SK-N-SH (cell line): ENCODE measurements around the gene TTC28. TPM values are rescaled to one million over a fixed set of nuclear protein-coding genes. Genes with fewer than 3 reads are reported as not detected.

ENCODE experiments used
- CTCF ChIA-PET: fragments of 300-600, 350-600 bp; formaldehyde crosslinking; extraction: SDS; loops from one replicate; lab custom pipeline; 2021; lab: Yijun Ruan, JAX
- POLR2A ChIA-PET: fragments of 350-600 bp; sonication (Branson Sonifier 250); formaldehyde crosslinking; extraction: SDS; loops from one replicate; lab custom pipeline; 2020; ENCODE audit warnings: antibody characterized with exemption, inconsistent platforms; lab: Yijun Ruan, JAX
- DNase-seq: peaks from one replicate; pipeline ENCODE4 v3.0.0; 2012
- H2AFZ ChIP-seq: fragments of 200-600 bp; sonication (generic); 2 replicates; pipeline ENCODE4 v1.8.1; 2016; ENCODE audit warnings: antibody characterized with exemption, mild to moderate bottlenecking, low read depth
- H3F3A ChIP-seq: fragments of 200-600 bp; sonication (generic); replicated peaks from 2 replicates; pipeline ENCODE3; 2016; ENCODE audit warnings: antibody characterized with exemption, mild to moderate bottlenecking; ENCODE audit not compliant: insufficient read depth
- H3K27ac ChIP-seq, 2 experiments: fragments of 200-500 bp in 1 of 2; fragments of 200-600 bp in 1 of 2; sonication (Bioruptor generic) in 1 of 2; sonication (generic), shearing (Covaris generic) in 1 of 2; 2 replicates each; pipeline versions ENCODE4 v1.5.1 to v1.6.1; 2014 to 2016; ENCODE audit warnings: low read depth in 2 of 2, inconsistent platforms in 1 of 2, low read length in 1 of 2, mild to moderate bottlenecking in 1 of 2, mixed read lengths in 1 of 2
- H3K27me3 ChIP-seq: fragments of 200-600 bp; sonication (generic), shearing (Covaris generic); 2 replicates; pipeline ENCODE4 v1.6.1; 2016; ENCODE audit warnings: mixed run types; ENCODE audit not compliant: insufficient read depth
- H3K36me3 ChIP-seq, 2 experiments: fragments of 200-500 bp in 1 of 2; fragments of 200-600 bp in 1 of 2; sonication (Bioruptor generic) in 1 of 2; sonication (generic) in 1 of 2; replicated peaks in 1 of 2; 2 replicates each; pipeline versions ENCODE3 to v1.5.1; 2014 to 2016; ENCODE audit warnings: low read length in 1 of 2, mild to moderate bottlenecking in 1 of 2; ENCODE audit not compliant: insufficient read depth in 2 of 2, control insufficient read depth in 1 of 2
- H3K4me1 ChIP-seq, 2 experiments: fragments of 200-500 bp in 1 of 2; fragments of 200-600 bp in 1 of 2; sonication (Bioruptor generic) in 1 of 2; sonication (generic), shearing (Covaris generic) in 1 of 2; 2 replicates each; pipeline versions ENCODE4 v1.5.1 to v1.6.1; 2014 to 2016; ENCODE audit warnings: low read depth in 1 of 2, low read length in 1 of 2, mixed run types in 1 of 2; ENCODE audit not compliant: insufficient read depth in 2 of 2, control insufficient read depth in 1 of 2
- H3K4me2 ChIP-seq: fragments of 200-600 bp; sonication (generic), shearing (Covaris generic); 2 replicates; pipeline ENCODE4 v1.6.1; 2017; ENCODE audit warnings: mixed run types
- H3K4me3 ChIP-seq, 2 experiments: fragments of 200-500 bp in 1 of 2; fragments of 200-600 bp in 1 of 2; sonication (Bioruptor generic) in 1 of 2; sonication (generic), shearing (Covaris generic) in 1 of 2; 2 replicates each; pipeline versions ENCODE4 v1.5.1 to v1.8.1; 2014 to 2016; ENCODE audit warnings: low read depth in 2 of 2, inconsistent platforms in 1 of 2, low read length in 1 of 2, mild to moderate bottlenecking in 1 of 2, mixed read lengths in 1 of 2, moderate library complexity in 1 of 2
- H3K79me2 ChIP-seq: fragments of 200-600 bp; sonication (generic); 2 replicates; pipeline ENCODE4 v1.8.1; 2017; ENCODE audit warnings: mild to moderate bottlenecking; ENCODE audit not compliant: insufficient read depth
- H3K9ac ChIP-seq: fragments of 200-600 bp; sonication (generic); 2 replicates; pipeline ENCODE4 v1.6.1; 2017; ENCODE audit warnings: mixed run types
- H3K9me2 ChIP-seq: fragments of 200-600 bp; sonication (generic); 2 replicates; pipeline ENCODE4 v1.6.1; 2017; ENCODE audit warnings: mixed run types
- H3K9me3 ChIP-seq: fragments of 200-600 bp; sonication (generic); 2 replicates; pipeline ENCODE4 v1.6.1; 2017; ENCODE audit warnings: mixed run types, mild to moderate bottlenecking, moderate library complexity
- H4K20me1 ChIP-seq: fragments of 200-600 bp; sonication (generic); 2 replicates; pipeline ENCODE4 v1.6.1; 2017; ENCODE audit warnings: mild to moderate bottlenecking, mixed run types; ENCODE audit not compliant: insufficient read depth
- CTCF ChIP-seq: fragments of 200-600 bp; sonication (generic); IDR thresholded peaks from 2 replicates; pipeline ENCODE4 v1.6.1; 2017; ENCODE audit warnings: antibody characterized with exemption, mild to moderate bottlenecking, moderate library complexity
- EP300 ChIP-seq, 2 experiments: IDR thresholded peaks; 2 replicates each; pipeline versions ENCODE4 v1.4.0 to v1.6.1; 2012; ENCODE audit warnings: borderline replicate concordance in 1 of 2, low read depth in 1 of 2, low read length in 1 of 2
- EZH2phosphoT487 ChIP-seq: fragments of 200-600 bp; sonication (generic); IDR thresholded peaks from 2 replicates; pipeline ENCODE4 v1.6.1; 2017; ENCODE audit warnings: low read depth, mixed run types, mild to moderate bottlenecking, antibody characterized with exemption, moderate library complexity, borderline replicate concordance
- FOSL2 ChIP-seq: IDR thresholded peaks from 2 replicates; pipeline ENCODE4 v1.4.0; 2012; ENCODE audit warnings: low read depth, mild to moderate bottlenecking, moderate library complexity, borderline replicate concordance
- FOXJ3 ChIP-seq: sonication (generic); formaldehyde crosslinking; IDR thresholded peaks from 2 replicates; pipeline ENCODE4 v1.5.1; 2020; ENCODE audit warnings: mild to moderate bottlenecking, missing genetic modification reagents
- GATA2 ChIP-seq: sonication (generic); formaldehyde crosslinking; IDR thresholded peaks from 2 replicates; pipeline ENCODE4 v1.5.0; 2020; ENCODE audit warnings: mild to moderate bottlenecking, missing genetic modification reagents
- JUND ChIP-seq: IDR thresholded peaks from 2 replicates; pipeline ENCODE4 v1.4.0; 2012
- MAX ChIP-seq: IDR thresholded peaks from 2 replicates; pipeline ENCODE4 v1.4.0; 2012; ENCODE audit warnings: low read depth
- MEF2A ChIP-seq: IDR thresholded peaks from 2 replicates; pipeline ENCODE4 v1.4.0; 2012; ENCODE audit warnings: low read depth, borderline replicate concordance
- RAD21 ChIP-seq: IDR thresholded peaks from 2 replicates; pipeline ENCODE4 v1.6.1; 2012; ENCODE audit warnings: mild to moderate bottlenecking, low read length
- RCOR1 ChIP-seq: fragments of 150-350 bp; IDR thresholded peaks from 2 replicates; pipeline ENCODE4 v1.6.1; 2017; ENCODE audit warnings: antibody characterized with exemption, low read length
- RFX5 ChIP-seq: IDR thresholded peaks from 2 replicates; pipeline ENCODE4 v1.6.1; 2012; ENCODE audit warnings: mild to moderate bottlenecking, improper control_type of control experiment, low read length
- SIN3A ChIP-seq: IDR thresholded peaks from 2 replicates; pipeline ENCODE4 v1.6.1; 2012; ENCODE audit warnings: low read depth, mild to moderate bottlenecking, low read length, moderate library complexity, borderline replicate concordance
- SMC3 ChIP-seq: IDR thresholded peaks from 2 replicates; pipeline ENCODE4 v1.6.1; 2012; ENCODE audit warnings: low read depth, low read length, improper control_type of control experiment
- YY1 ChIP-seq: IDR thresholded peaks from 2 replicates; pipeline ENCODE4 v1.4.0; 2012; ENCODE audit warnings: low read depth, mild to moderate bottlenecking
- WGBS: methylation state at CpG from one replicate; pipeline ENCODE4 v1.1.6; 2017; ENCODE audit warnings: low lambda C conversion rate; 5-methylcytosine and 5-hydroxymethylcytosine counted together
- polyA plus RNA-seq, 3 experiments: library from polyadenylated mRNA; depleted of rRNA; stranded (reverse); fragments of >200 nt; gene quantifications; 2 replicates each; pipeline ENCODE4 v1.2.3, GENCODE V29; 2012
- TF ChIP-seq, protein P1 (sequence below): fragments of 150-350 bp; IDR thresholded peaks from 2 replicates; pipeline ENCODE4 v1.6.1; 2016; ENCODE audit warnings: mild to moderate bottlenecking, low read depth, low read length
- TF ChIP-seq, protein P2 (sequence below): IDR thresholded peaks from 2 replicates; pipeline ENCODE4 v1.4.0; 2012; ENCODE audit warnings: low read depth, borderline replicate concordance

TTC28 gene
- polyA plus RNA-seq, 1 of the 3 experiments (the other 2 are of a cell fraction): 5.9 TPM

DNA sequence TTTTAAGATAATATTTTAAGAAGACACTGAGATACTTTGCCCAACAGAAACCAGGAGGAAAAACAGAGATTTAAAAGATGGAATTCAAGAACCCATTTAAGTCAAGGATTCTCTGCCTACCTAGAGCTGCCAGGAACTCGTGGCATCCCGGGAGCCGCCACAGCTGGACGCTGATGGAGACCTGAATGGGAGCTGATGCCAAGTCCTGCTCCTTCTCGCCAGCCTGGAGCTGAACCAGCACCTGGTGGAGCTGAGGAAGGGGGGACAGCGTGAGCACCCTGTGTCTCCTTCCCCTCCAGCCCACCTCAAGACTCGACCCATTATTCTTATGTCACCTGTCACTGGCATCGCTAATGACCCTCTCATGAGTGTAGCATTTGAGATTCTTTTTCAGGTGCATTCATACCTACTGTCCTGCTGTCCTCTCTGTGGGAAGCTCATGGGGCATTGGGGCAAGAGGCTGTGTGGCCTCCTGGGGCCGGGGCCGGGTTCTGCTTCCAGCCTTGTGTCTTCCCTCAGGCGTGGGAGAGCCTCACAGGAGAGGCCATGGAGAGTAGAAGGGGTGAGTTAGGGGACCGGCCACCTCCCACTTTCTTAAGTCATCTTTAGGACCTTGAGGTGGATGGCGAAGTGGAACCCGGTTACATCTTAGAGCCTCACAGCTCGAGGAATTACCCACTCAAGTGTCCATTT is 689.7 kb downstream of the TTC28 start:
- Histone ChIP-seq H2AFZ (no peak overlapping the region), H3K9me2 (no peaks in the 10 kb centered on the region), H3K9me3 (no peaks in the 10 kb centered on the region), H3K36me3 (peaks cover 3 to 20% of the 10 kb centered on the region in 2 experiments), H3F3A (no peaks in the 10 kb centered on the region), H3K27me3 (no peaks in the 10 kb centered on the region), H3K9ac (no peak overlapping the region), H3K27ac (no peak overlapping the region), H3K4me1 (peaks cover 0 to 4% of the 10 kb centered on the region in 2 experiments; a peak in 1 of 4 replicates), H4K20me1 (no peaks in the 10 kb centered on the region), H3K4me3 (no peak overlapping the region), H3K4me2 (no peak overlapping the region), H3K79me2 (no peaks in the 10 kb centered on the region)
- DNase-seq: no peak
- ChIA-PET CTCF (interaction anchor here (0.9 to 32.5 kb wide), 4 partner anchors 11 to 105 kb away, joined by 3 to 630 read pairs (median 6); no protein-coding TSS in a partner anchor), POLR2A (no interaction called here)
- TF ChIP-seq MEF2A (no peak), RCOR1 (no peak), RAD21 (no peak), EP300 (IDR thresholded peaks at IDR 0.05; ENCODE audit: borderline replicate concordance in 1 of 2, low read depth in 1 of 2, low read length in 1 of 2) (no peak), MAX (no peak), SMC3 (no peak), SIN3A (no peak), GATA2 (CRISPR knock-in tag) (no peak), FOSL2 (no peak), YY1 (no peak), FOXJ3 (no peak), EZH2phosphoT487 (no peak), JUND (no peak), CTCF (no peak), RFX5 (no peak)
- TF ChIP-seq, protein P1, sequence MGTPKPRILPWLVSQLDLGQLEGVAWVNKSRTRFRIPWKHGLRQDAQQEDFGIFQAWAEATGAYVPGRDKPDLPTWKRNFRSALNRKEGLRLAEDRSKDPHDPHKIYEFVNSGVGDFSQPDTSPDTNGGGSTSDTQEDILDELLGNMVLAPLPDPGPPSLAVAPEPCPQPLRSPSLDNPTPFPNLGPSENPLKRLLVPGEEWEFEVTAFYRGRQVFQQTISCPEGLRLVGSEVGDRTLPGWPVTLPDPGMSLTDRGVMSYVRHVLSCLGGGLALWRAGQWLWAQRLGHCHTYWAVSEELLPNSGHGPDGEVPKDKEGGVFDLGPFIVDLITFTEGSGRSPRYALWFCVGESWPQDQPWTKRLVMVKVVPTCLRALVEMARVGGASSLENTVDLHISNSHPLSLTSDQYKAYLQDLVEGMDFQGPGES: no peak
- TF ChIP-seq, protein P2, sequence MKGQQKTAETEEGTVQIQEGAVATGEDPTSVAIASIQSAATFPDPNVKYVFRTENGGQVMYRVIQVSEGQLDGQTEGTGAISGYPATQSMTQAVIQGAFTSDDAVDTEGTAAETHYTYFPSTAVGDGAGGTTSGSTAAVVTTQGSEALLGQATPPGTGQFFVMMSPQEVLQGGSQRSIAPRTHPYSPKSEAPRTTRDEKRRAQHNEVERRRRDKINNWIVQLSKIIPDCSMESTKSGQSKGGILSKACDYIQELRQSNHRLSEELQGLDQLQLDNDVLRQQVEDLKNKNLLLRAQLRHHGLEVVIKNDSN: no peak
- WGBS: 96% methylated on average over 11 of the region's 15 CpGs
